Fibroblast of skin of left quadriceps (primary cell): ENCODE results near the gene AEN.
"Not testable (repeated sequence)": the region's sequence is repeated elsewhere in the genome, so short reads cannot be mapped to it uniquely, and the experiment has no call there.

Source experiments
- DNase-seq, 2 experiments: peaks; one replicate each; pipeline ENCODE4 v3.0.0-alpha.2; 2013; ENCODE audit warnings: low read depth in 2 of 2

The AEN gene

DNA sequence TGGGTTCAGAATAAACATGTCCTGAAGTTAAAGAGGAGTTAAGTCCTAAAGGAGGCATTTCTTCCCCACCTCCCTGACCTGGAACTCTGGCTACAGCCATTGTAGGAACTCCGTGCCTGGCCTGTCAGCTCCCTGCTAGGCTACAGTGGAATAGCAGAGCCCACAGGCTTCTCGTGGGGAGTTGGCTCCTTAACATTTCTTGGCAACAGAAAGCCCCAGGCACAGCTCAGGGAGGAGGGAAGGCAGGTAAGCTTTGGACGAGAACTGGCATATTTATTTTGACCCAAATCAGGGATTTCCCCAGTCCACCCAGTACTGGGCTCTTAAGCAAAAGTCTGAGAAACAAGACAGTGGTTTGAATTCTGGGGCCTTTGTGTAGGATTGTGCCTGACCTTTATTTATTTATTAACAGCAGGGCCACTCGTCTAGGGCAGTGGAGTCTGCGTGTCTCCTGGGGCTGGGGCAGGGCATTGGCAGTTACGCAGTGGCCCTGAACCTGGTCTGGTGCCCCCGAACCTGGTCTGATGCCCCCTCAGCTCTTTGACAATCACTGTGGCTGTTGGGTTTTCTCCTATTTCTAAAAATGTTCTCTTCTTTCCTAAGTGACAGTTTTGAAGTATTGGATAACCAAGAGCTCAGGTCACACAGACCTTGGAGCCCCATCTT, 9.8 kb downstream of the AEN start:
- no peak for DNase-seq

DNA sequence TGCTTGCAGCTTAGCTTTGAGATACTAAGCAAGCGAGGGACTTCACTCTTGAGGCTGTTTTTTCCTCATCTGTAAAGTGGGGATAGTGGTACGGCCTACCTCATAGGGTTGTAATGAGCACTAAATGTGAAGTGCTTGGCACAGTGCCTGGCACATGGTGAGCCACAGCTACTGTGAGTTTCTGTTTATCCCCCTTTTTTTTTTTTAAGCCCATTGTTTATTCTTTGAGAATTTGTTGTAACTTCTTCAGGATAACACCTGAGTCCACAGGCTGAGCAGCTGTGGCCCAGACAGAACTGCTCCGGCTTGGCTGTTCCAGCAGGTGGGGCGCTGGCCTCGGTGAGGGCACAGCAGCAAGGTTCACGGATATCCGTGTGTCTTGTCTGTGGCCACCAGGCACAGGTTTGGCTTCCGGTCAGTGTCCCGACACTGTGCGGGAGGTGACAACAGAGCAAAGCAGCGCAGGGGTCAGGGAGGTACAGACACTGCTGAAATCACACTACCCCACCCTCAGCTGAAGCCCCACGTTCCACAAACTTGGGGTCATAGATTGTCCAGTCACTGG, 10.4 kb downstream of the AEN start:
- DNase-seq = no peak

DNA sequence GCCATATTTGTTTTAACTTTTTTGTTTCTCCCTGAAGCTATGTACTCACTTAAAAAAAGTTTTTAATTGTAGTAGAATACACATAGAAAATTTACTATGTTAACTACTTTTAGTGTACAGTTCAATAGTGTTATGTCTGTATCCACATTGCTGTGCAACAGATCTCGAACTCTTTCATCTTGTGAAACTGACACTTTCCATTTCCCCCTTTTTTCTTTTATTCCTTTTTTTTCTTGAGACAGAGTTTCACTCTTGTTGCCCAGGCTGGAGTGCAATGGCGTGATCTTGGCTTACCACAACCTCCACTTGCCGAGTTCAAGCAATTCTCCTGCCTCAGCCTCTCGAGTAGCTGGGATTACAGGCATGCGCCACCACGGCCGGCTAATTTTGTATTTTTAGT, 11.7 kb downstream of the AEN start:
- not testable (repeated sequence) for DNase-seq

DNA sequence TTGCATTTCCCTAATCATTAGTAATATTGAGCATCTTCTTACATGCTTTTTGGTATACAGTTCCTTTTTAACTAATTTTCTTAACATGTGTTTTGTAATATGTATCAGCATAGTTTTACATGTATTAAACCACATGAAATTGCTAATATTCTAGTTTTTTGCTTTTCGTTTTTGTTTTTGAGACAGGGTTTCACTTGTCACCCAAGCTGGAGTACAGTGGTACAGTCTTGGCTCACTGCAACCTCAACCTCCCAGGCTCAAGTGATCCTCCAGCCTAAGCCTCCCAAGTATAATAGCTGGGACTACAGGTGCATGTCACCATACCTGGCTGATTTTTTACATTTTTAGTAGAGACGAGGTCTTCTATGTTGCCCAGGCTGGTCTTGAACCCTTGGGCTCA, 13.3 kb downstream of the AEN start:
- no peak for DNase-seq

DNA sequence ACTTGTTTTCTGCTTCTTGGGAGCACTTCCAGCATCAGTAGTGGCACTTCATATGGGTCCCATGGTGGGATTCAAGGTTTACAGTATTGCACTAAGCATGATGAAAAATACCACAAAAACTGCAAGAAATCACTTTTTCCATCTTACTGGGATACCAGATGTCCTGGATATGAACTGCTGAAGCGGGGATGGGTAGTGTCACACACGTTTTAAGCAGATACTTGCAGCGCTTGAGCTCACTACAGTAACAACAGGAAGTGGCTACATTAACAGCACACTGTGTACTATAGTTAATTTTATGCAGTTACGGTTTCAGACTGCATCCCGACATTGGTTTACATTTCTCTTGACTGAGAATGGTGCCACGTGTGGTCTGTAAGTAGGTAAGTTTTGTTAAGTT, 14.2 kb downstream of the AEN start:
- DNase-seq = no peak

DNA sequence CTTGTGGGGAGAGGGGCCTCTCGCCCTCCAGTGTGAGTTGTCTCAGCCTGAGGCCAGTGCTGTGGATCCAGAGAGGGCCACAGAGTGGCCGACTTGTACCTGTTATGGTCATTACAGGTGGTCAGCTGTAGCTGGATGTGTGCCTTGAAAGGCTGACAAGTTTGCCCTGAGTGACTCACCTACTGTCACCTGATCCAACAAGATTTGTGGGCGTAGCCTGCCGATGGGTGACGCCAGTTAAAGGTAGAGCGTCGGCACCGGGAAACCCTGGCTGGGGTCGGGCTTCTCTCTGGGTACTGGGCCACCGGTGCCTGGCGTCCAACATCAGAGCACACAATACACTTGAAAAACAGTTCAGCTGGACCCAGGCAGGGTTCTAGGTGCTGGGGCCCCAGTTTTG, 14.9 kb downstream of the AEN start:
- no peak for DNase-seq

DNA sequence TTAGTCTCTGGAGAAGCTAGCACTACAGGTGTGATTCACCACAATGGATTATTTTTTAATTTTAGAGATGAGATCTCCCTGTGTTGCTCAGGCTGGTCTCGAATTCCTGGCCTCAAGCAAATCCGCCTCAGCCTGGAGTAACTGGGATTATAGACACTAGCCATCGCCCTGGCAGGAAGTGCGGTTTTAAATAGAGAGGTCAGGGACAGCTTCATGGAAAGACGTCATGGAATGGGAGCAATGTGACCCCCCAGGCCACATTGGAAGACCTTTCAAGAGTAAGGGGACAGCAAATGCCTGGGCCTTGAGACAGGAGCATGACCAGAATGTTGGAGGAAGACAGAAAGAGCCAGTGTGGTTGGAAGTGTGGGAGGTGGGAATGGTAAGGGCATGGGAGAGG, 15.5 kb downstream of the AEN start:
- no peak for DNase-seq

DNA sequence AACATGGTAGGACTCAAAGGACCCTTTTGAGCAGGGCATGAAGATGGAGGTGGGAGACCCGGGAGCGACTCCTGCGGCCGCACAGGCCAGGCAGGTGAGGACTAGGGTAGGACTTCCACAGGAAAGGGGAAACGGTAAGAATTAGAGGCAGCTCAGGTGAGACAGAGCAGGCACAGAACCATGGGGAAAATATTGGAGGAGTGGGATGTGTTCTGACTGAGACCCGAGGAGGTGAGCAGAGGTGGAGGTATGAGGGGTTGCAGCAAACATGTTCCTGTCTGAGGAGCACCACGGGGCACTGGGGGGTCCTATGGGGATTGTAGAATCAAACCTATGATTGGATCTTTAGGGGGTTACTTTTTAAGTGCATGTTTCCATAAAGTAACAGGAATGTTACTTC, 16.3 kb downstream of the AEN start:
- no peak for DNase-seq

DNA sequence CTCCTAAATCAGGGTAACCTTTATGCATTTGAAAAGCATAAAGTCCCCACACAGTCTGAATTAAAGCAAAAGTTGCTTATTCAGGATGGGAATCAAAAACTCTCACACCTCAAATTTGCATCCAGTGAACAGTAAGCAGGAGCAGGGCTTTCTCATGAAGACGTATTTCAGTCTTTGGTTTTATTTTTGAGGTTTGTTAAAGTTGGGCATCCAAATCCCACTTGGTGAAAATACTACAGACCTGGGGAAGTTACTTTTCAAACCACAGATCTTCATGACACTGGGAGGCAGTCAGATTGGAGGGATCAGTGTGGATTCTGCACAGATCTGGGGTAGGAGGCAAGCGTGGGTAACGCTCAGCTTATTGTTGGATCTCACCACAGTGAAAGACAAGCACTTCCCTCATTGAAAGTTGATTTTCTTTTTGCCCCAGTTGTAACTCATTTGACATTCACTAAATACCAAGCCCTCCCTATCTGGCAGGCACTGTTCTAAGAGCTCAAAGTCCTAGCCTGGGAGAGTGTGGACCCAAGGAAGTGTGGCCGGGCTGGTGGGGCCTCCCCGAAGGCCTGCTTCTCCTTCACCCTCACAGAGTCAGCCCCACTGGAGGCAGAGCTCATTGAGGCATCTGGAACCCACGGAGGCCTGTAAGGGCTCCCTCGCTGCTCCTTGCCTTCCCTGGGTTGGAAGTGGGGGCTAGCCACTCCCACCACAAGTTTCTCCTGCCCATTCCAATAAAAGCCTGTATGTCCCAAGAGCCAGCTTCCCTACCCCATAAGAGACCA, 16.9 kb downstream of the AEN start:
- no peak for DNase-seq

DNA sequence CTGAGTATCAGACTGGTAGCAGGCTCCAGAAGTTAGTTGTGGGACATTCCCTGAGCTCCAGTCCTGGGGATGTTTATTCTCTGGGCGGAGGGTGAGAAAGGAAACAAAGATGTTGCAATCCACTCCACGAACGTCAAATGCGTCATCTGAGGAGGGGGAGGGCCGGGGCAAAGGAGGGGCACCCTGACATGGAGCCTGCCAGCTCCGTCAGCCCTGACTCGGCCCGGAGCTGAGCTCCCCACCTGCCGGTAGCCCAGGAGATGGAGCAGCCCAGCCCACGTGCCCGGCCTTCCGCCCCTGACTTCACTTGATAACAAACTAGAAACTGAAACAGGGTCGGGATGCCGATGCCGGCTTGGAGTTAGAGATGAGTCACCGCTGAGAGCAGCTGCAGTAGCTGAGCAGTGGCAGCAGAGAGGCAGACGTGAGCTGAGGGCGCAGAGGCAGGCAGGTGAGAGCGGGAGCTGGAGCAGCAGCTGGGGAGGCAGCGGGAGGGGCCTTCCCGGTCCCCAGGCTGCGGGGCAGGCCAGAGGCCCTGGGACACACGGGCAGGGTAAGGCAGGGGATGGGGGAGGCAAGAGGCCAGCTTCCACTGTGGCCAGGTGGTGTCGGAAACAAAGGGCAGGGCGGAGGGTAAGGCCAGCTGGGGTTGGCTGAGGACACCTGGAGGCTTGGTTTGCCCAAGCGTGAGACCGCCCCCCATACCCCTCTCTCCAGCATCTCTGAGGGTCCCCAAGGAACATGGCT, 17.7 kb downstream of the AEN start, which contains the start of gene ISG20:
Gene ISG20, plus strand, starts transcription at position 391 of the 747 bp plus-strand sequence. Its CDS starts 351 bp downstream, at position 742.
- peak; percentile 91 to 92 for DNase-seq

DNA sequence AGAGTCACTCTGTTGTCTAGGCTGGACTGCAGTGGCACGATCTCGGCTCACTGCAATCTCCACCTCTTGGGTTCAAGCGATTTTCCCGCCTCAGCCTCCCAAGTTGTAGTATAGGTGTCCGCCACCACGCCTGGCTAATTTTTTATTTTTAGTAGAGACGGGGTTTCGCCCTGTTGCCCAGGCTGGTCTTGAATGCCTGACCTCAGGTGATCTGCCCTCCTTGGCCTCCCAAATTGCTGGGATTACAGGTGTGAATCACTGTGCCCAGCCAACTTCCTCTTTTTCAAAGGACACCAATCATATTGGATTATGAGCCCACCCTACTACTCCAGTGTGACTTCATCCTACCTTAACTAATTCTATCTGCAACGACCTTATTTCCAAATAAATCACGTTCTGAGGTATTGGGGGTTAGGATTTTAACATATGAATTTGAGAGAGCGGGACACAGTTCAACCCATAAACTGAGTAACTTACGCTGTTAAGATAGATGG, 20.9 kb downstream of the AEN start:
- no peak for DNase-seq

DNA sequence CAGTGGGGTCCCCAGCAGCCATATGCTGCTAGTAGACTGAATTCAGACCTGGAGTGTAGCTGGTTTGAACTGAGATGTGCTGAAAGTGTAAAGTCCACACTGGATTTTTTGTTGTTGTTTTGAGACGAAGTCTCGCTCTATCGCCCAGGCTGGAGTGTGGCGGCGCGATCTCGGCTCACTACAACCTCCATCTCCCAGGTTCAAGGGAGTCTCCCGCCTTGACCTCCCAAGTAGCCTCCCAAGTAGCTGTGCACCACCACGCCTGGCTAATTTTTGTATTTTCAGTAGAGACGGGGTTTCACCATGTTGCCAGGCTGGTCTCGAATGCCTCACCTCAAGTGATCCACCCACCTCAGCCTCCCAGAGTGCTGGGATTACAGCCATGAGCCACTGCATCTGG, 21.4 kb downstream of the AEN start:
- not testable (repeated sequence) for DNase-seq

DNA sequence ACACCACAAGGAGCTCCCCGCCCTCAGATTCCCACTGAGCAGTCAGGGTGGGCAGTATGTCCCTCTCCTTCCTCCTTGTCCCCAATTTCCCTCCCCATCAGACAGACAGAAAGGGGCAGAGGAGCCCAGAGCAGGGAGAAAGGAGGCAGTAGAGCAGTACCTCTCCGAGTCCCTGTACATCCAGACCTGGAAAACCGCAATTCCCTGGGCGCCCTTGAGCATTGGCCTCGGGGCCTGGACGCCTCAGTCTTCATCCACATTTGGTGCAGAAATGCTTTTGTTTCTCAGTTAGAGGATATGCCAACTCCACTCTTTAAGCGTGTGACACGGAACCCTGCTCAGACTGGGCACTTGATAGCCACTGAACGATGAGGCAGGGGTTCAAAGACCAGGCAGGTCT, 23.6 kb downstream of the AEN start:
- DNase-seq = no peak

DNA sequence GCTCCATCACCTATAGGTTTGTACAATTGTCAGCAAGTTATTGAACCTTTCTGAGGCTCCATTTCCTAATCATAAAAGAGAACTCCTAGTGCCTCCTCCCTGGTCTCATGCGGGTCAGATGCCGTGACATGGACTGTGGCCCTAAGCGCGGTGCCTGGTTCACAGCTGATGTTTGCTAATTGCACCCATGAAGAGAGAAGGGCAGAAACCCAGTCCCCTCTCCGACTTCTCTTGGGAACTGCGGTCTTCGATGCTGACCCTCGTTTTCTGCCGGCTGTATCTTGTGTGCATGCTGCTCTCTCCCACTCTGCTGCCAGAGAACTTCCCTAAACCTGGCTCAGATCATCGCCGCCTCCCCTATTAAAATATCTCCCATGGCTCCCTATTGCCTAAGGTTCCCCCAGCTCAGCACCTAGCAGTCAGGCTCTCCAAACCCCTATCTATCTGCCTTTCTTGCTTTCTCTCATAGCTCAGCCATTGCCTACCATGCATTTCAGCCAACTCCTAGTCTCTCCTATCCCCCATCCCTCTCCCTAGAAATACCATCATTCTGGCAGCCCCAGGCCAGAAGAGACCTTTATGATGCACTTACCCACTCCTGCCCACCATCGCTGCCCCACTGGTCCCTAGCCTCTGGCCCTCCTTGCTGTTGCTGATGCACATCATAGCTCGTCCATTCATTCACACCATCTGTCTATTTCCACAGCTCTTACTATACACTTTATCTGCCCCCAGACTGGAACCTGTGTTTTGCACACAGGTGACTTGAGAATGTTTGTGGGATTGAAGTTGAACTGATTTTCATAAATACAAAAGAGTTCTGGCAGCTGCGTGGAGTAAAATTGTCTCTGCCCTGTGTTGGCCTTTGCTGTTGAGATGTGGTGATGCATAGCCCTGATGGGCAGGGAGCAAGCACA, 24.3 kb downstream of the AEN start:
- no peak for DNase-seq

DNA sequence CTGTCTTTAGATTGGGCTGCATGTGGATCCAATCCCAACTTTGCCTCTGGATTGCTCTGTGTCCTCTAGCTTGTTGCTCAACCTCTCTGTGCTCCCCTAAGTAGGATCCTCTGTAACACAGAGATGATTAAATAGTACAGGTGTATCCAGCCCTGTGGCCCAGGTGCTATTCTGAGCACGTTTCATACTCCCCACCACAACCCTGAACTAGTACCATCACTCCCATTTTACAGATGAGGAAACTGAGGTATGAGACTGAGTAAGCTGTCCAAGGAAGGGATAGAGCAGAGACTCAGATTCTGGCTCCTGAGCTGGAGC, 24.9 kb downstream of the AEN start:
- no peak for DNase-seq

DNA sequence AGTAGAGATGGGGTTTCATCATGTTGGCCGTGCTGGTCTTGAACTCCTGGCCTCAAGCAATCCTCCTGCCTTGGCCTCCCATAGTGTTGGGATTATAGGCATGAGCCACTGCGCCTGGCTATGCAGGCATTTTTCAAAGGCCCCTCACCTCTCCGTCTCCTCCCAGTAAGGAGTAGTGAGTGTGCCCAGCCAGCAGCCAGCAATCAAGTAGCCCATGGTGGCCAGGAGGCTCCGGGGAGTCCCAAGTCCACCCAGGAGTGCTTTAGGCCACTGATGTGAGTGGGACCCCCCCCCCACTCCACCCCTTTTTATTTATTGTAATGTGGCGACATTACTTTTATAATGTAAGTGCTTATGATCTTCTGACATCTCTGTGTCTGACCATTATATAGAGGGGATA, 25.8 kb downstream of the AEN start:
- DNase-seq = no peak

DNA sequence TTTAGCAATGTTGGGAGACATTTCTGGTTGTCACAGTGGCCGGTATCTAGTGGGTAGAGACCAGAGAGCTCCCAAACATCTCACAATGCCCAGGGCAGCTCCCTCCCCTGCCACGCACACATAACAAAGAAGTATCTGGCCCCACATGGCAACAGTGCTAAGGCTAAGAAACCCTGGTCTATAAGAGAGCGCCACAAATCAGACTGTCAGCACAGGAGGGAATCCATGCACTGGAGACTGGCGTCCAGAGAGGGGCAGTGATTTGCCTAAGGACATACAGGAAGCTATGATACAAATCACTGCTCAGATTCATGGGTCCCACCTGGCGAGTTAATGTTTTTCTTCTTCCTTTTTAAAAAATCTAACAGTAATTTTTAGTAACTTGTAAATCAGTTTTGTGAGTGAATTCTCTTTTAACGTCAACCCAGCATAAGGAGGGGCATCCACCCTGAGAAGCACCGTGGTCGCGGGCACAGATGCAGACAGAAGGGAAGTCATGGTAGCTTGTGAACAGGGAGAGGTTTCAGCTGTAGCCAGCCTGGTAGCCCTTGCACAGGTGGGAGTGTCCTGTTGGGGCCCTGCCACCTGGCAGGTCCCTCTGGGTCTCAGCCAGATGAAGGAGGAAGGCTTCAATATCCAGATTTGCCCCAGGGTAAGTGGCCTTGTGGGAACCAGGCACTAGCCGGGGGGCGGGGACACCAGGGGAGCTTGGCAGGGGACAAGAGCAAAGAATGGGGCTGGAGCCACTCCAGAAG, 26.4 kb downstream of the AEN start:
- no peak for DNase-seq

DNA sequence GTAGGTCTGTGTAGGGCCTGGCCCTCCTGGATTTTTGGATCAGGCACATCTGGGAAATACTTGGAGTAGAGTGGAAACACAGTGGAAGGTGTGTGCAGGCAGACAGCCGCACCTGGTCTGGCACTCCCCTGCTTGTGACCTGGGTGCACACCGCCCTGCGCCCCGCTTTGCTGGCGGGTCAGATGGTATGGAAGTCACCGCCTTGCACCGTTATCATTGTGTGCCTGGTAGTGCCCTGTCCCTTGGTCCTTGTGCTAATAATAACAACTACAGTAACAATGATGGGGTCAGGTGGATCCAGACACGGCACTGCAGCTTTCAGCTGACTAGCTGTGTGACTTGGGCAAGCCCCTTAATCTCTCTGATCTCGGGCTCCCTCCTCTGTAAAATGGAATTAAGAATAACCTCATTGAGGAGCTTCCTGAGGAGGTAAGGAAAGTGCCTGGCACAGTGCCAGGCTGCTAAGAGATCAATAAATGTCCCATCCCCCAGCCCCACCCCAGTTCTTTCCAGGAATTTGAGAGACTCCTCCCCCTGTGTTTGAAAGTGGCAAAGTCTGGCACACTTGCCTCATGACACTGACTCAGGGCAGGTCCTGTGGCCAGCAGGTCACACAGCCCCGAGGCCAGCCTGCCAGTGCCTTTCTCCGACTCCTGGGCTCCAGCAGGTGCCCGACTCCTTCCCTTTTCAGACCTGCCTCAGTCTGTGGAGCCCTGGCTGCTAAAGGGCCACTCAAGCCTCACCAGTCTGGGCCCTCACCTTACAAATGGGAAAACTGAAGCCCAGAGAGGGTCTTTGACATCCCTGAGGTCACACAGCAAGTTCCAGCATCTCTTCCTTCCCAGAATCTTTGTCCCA, 27.4 kb downstream of the AEN start:
- no peak for DNase-seq

DNA sequence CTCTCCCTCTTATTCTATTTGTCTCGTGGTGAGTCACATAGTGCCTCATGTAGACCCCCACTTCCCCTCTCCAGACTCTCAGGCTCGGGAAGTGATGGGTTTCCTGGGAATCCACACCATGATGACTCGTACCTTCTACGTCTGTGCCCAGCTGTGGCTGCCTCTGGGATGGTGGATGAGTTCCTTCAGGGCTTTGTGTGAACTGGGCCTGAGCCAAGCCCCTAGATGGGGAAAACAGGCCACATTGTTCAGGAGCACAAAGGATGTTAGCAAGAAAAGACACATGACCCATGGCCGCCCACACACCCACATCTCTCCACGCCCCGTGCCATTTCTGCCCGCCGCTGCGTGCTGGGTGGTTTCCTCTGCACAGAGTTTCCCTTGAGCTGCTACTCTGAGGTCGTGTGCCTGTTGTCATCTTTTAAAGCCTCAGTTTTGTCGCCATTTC, 28.2 kb downstream of the AEN start:
- DNase-seq = peak; percentile 85 to 86
